Right renal cortex interstitium (tissue), 3 donors: Measurements from ENCODE around the gene CEP126. TPM values are rescaled to one million over a fixed set of nuclear protein-coding genes. Genes with fewer than 3 reads are reported as not detected.

Experiments used
- DNase-seq, 3 donors: peaks; one replicate each; pipeline ENCODE4 v3.0.0-alpha.2; 2013; ENCODE audit warnings: low read depth in 3 of 3, low spot score in 2 of 3
- polyA plus RNA-seq, 3 donors: library from polyadenylated mRNA; unstranded; fragments of 120-200 nt; gene quantifications; one replicate each; pipeline ENCODE4 v1.2.1, GENCODE V29; 2013; ENCODE audit not compliant: insufficient read length in 3 of 3

The CEP126 gene
- 1 to 10 TPM; 4.4 to 5.2 (median 4.8) TPM for polyA plus RNA-seq

DNA sequence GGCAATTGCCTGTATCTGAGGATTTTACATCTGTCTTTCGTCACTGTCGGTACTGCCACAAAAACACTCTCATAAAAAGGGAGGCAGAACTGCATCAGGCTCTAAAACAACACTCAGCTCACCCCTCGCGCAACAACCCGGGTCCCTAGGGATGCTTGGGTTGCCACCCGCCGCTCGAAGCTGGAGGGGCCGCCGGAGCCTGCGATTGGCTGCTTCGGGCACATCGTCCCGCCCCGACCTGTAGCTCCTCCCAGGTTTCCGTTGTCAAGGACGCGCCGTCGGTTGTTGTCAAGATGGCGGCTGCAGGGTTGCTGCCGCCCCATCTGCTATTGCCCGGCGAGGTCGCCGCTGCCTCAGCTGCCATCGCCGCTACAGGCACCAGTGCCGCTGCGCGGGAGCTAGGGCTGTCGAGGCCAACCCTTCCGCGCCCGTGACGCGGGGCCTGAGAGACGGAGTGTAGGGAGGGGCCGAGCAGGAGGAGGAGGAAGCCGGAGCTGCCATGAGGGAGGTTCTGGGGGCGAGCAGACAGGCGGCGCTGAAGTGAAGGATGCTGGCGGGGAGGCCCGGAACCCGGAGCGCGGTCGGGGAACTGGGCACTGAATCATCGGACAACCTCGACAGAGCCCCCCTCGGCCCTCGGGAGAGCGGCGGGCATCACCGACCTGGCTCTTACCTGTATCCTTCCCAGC is at the start of gene CEP126:
Gene CEP126 (plus strand): TSS at position 273 of the 689 bp plus-strand sequence. CDS start 275 bp downstream, at position 548.
- peak; percentile 84 to 89 (median 88) for DNase-seq

GRCh38 chr11:101866619-101867491 is 48.0 kb upstream of the CEP126 start:
- DNase-seq = no peak

GRCh38 chr11:101867951-101868350 is 46.9 kb upstream of the CEP126 start:
- DNase-seq = no peak

DNA sequence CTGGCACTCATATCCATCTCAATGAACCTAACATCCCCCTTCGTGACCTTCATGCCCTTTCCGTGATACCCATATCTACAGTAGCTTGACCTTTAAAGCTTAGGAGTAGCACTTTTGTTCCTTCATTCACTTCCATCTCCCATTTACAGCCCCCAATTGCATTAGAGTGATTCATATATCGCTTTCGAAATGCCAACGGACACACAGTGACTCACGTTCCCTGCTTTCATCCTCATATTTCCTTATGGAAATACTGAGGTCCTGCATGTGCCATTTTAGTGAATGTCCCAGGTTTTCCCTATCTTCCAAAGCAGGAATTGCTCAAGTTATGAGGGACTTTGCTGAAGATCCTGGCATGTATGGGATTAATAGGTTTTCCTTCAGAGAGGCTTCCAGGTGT is 44.3 kb upstream of the CEP126 start:
- no peak for DNase-seq

DNA sequence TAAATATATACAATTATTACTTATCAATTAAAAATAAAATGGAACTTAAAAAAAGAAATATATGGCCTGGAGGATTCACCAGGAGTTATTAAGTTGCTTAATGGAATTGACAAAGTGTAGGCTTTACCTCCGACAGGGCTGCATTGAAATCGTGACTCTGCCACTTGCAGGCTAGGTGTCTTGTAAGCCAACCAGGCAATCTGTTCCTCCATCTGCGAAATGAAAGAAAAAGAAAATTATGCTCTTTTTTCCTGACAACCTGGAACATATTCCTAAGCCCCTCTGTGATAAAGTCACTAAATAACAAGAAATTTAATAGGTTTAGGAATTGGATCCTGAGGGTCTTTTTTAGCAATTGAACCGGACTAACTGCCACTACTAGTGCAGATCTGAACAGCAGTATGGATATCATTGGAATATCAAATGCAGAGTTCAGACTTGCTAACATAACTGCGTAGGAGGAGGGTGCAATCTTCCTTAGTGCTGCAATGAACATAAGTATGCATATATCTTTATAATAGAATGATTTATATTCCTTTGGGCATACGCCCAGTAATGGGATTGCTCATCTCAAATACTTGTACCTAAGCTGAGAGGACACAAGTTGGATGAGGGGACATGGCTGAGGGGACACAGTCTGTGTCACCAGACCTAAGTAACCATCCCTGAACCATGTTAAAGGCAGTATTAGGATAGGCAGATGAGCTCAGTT is 42.5 kb upstream of the CEP126 start:
- DNase-seq = no peak

- DNase-seq = no peak
Observed at GRCh38 chr11:101880222-101880621, 34.6 kb upstream of the CEP126 start.

GRCh38 chr11:101881586-101881985 is 33.2 kb upstream of the CEP126 start:
- no peak for DNase-seq

GRCh38 chr11:101885631-101886030 is 29.2 kb upstream of the CEP126 start:
- DNase-seq = no peak

GRCh38 chr11:101889767-101890166 is 25.0 kb upstream of the CEP126 start:
- DNase-seq = no peak

GRCh38 chr11:101894505-101894904 is 20.3 kb upstream of the CEP126 start:
- DNase-seq = no peak

DNA sequence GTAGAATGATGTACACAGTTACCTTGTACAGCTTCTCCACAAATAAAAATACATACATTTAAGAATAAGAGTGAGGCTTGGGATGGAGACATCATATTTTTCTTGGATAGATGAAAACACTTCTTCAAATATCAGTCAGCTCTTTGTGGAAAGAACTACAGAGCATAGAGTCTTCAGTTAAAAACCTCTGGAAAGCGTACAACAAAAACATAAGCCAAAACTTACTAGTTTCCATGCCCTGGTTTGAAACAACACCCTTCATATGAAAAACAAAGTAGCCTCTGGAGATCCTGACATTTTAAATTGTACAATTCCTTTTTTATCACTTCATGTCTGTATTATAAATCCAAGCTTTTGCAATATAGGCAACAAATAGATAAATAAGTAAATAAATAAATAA is 7.0 kb upstream of the CEP126 start:
- DNase-seq = no peak

DNA sequence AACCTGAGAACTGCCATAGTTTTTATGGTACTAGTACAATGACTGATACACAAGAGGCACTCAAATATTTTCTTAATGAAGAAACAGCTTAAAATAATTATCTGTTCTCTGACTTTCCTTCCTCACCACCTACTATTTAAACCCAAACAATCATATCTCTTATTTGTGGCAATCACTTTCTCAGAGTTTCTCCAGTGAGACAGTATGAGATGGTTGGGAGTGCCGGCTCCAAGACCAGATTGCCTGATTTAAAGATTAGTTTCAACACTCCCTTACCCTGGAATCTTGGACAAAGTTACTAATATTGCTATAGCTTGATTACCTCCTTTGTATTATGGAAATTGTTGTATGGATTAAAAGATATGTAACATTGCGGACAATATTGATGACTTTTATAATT is 5.7 kb upstream of the CEP126 start:
- no peak for DNase-seq

- DNase-seq = no peak
Observed at GRCh38 chr11:101912823-101913284, 2.0 kb upstream of the CEP126 start.

- DNase-seq = no peak
Observed at GRCh38 chr11:101913656-101914055, 1.2 kb upstream of the CEP126 start.

- DNase-seq = no peak
Observed at GRCh38 chr11:101914341-101914737, 471 bp upstream of the CEP126 start.

GRCh38 chr11:101915791-101916291 is 1.0 kb downstream of the CEP126 start:
- peak in 1 of 3 donors; percentile 23 for DNase-seq

GRCh38 chr11:101916422-101916821 is 1.6 kb downstream of the CEP126 start, which contains the start of gene ANGPTL5:
Gene ANGPTL5 (minus strand): TSS chr11:101916522. CDS start chr11:101907909, 8,613 bp downstream.
- DNase-seq = no peak

- DNase-seq = no peak
Observed at GRCh38 chr11:101917226-101917625, 2.4 kb downstream of the CEP126 start.

- no peak for DNase-seq
Observed at GRCh38 chr11:101920992-101921391, 6.2 kb downstream of the CEP126 start.

DNA sequence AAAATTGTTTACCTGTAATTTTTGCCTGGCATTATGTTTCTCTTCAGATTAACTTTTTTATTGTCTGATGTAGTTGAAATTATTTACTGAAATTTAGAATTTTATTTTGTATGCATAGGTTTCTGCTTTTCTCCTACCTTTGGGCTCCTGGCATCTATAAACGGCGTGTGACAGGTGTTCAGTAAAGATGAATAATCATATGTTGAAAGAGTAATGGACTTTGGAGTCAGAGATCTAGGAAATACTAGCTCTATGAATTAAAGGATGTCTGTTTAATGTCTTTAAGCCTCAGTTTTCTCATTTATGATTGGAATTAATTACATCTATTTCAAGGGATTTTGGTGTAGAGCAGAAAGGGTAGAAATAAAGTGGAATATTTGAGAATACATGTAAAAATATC is 8.7 kb downstream of the CEP126 start:
- DNase-seq = no peak
